ENCODE measurements around the gene MPND.

The MPND gene

GRCh38 chr19:4373601-4374497, 30.5 kb downstream of the MPND start:
- intact Hi-C loops (cut with DNase I): no loop called here
- DNase-seq: peak in 39 of 42 donors; percentile 38 to 82 (median 66)

DNA sequence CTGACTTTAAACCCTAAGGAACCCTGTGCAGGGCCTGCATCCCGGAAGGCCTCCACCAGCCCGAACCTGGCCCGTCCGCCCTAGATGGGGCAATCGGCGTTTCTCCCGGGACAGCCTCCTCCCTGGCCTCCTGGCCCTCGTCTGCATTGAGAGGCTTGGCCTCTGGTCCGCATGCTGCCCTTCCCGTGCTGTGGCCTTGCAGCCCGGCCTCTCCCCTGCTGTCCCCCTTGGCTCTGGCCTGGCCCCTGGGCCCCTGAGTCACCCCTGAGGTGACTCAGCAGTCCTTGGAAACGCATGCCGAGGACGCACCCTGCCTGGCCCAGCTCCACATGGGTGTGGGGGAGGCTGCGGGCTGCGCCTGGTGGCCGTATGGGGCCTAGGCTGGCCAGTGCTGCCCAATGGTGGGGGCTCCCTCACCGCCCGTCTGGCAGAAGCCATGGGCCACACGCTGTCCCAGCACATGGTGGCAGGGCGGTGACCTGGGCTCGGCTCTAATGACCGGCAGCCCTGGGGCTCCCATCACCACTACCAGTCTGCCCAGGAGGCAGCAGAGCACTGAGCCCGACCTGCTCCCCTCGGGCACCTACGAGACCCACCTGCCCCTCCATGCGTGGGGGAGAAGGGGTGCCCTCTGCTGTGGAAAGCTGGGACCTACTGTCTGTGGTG, 31.3 kb downstream of the MPND start:
- intact Hi-C loops (cut with DNase I): no loop called here
- DNase-seq: peak in 5 of 42 donors; percentile 39 to 70 (median 49)

DNA sequence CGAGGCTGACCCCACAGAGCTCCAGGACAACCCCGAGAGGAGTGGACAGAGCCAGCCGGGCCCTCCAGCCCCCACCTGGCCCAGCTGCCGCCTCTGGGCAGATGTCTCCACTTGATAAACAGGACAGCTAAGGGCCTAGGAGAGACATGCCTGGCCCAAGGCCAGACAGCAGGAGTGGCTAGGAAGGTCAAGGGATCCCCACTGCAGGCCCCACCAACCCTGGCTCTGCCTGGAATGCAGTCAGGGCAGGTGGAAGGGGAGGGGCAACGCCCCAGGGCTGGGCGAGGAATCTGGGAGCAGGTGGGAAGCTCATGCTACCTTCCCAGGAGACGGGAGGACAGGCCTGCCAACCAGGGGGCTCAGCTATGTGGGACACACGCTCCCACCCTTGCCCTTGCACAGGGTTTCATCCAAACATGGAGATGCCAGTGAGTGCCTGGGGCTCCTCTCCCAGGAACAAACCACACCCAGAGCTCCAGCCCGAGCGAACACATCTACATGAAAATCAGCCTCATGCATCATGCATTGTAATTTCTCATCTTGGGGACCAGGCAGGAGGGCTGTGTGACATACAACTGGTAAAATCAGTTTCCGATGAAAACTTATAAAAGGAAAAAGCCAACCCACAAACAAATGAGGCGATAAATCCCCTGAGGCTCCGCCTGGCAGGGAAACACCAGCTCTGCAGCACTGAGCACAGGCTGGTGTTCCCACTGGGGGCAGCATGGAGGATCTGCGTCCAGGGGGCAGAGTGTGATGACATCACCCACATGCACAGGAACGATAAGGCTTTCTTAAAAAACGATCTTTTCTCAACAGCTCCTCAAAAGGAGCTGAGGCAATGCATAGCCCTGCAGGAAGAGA, 32.0 kb downstream of the MPND start:
- intact Hi-C loops (cut with DNase I): no loop called here
- peak in 33 of 42 donors; percentile 40 to 80 (median 65) for DNase-seq

DNA sequence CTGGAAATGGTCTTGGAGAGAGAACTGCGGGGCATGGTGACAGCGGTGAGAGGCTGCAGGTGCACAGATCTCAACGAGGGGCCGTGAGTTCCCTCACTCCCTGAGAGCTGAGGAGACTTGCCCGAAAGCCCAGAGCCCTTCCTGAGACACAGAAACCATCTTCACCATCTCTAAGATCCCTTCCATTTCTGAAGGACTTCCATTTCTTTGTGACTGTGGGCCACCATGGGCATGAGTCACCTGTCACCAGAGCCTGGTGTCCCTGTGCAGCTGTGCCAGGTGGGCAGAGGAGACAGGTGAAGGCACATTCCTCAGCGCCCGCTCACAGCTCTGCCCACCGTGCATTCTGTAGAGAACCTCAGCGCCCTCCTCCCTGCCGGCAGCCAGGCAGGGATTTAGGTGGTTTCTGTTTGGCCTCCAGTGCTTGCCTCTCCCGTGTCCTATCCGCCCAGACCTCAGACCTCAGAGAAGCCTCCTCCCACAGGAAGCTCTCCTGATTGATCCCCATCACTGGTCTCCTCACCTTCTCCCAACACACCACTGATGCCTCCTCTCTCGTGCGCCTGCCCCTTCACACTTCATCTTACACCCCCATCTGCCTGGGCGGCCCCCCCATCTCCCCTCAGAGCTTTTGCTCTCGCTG, 32.8 kb downstream of the MPND start:
- peak in 1 of 42 donors; percentile 8 for DNase-seq
- intact Hi-C loops (cut with DNase I): no loop called here

DNA sequence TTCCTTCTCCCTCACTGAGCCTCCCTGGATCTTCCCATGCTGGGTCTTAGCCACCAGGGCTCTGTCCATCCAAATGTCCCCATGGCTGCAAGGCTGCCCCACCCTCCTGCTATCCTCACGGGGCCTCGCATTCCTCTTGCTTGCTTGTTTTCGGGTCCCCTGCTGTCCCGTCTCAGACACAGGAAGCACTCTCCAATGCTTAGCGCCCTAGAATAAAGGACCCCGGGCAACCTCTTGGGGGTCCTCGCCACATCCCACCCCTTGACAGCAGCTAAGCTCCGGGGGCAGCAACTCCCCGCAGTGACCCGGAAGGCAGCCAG, 33.3 kb downstream of the MPND start:
- no peak for DNase-seq
- intact Hi-C loops (cut with DNase I): no loop called here

- intact Hi-C loops (cut with DNase I): no loop called here
- DNase-seq: peak in 1 of 42 donors; percentile 7
These were observed 33.8 kb downstream of the MPND start for GRCh38 chr19:4376991-4377781.

DNA sequence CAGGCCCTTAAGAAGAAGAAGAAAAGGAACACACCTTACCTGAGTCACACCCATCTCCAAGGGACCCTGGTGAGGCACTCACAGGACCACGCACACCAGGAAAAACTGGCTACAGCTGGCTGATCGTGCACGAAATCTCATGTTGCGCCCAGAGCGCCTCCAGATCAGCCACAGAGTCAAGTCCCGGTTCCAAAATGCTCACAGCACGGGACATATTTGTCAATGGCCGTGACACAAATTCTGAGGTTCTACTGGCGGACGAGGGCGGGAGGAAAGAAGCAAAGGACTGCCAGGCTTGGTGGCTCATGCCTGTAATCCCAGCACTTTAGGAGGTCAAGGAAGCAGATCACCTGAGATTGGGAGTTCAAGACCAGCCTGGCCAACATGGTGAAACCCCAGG, 35.5 kb downstream of the MPND start:
- intact Hi-C loops (cut with DNase I): no loop called here
- DNase-seq: no peak

- DNase-seq: peak in 11 of 42 donors; percentile 18 to 68 (median 51)
- intact Hi-C loops (cut with DNase I): no loop called here
These were observed 36.3 kb downstream of the MPND start for GRCh38 chr19:4379383-4380253.

DNA sequence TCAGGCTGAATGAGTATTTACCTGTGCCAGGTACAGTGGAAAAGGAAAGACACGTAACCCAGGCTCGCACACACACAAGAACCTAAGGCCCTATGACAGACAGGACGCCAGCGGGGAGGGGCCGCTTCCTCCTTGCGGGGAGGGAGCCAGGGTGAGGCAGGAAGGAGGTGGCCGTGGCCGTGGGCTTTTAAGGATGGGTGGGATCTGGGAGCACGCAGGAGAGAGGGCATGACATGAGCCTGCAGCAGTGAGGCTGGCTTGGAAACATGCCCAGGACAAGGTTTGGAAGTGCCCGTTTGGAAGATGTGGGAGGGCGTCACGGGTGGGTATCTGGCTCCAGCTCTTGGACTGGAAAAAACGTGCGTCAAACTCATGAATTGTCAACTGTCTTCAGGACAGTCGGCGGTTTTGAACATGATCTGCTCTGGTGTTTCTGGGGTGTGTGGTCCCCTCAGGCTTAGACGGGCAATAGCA, 36.9 kb downstream of the MPND start:
- intact Hi-C loops (cut with DNase I): no loop called here
- peak in 1 of 42 donors; percentile 12 for DNase-seq

GRCh38 chr19:4385291-4386040, 42.1 kb downstream of the MPND start:
- intact Hi-C loops (cut with DNase I): no loop called here
- peak in 1 of 42 donors; percentile 10 for DNase-seq

DNA sequence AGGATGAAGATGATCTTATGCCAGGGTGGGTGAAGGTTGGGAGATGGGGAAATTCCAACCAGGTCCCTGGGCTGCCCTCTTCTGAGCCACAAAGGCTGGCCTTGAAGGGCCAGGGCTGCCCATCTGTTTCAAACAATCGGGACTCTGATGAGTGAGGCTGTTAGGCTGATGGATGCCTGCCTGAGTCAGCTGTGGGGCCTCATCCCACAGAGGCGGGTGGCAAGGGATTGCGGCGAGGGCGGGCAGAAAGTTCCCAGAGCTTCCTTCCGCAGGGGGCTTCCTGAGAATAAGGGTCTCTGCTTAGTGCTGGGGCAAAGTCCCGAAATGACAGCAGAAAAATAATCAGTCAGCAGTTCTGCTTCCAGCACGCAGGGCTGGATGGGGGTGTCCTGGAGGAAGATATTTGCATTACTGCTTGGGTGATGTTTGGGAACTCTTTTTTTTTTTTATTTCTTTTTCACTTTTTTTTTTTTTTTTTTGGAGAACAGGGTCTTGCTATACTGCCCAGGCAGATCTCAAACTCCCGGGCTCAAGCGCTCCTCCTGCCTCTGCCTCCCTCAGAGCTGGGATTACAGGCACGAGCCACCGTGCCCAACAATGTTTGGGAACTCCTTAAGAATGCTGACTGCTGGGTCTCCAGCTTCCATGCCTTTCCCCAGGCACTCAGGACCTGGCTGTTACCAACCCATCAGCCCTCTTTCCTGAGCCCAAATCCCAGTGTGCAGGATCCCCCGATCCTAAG, 42.9 kb downstream of the MPND start:
- intact Hi-C loops (cut with DNase I): no loop called here

DNA sequence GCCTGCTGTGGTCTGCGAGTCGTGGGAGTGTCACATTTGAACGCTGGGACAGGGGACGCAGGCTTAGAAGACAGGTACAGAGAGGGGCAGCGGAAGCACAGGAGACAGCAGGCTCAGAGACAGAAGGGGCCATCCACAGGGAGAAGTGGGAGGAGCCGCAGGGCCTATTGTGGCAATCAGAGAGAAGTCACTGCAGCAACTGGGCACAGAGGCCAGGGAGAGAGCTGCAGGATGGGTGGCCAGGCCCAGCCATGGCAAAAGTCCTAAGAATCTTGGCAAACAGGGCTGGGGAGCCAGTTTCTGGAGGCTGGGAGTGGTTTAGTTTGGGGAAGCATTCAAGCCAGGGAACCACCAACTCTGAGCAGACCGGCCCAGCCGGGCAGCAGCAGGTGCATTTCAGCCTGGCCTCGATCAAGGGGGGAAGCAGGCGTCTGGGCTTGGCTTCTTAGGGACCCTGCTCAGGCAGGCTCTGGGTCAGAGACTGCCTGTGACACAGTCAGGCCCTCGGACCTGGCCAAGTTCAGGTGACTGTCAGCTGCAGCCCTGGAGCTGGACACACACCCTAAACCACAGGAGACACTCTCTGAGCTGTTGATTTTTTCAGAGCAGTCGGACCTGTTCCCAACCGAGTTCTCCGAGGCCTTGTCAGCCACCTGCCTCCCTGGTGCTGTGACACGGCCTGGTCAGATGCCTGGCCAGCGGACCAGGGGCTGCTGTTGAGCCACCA, 45.1 kb downstream of the MPND start:
- intact Hi-C loops (cut with DNase I): no loop called here
- peak in 1 of 42 donors; percentile 35 for DNase-seq

More for the DNA sequence above, 42.9 kb downstream of the MPND start:
- DNase-seq: peak in 40 of 42 donors; percentile 41 to 85 (median 71)

- no peak for DNase-seq
- intact Hi-C loops (cut with DNase I): no loop called here
These were observed 45.7 kb downstream of the MPND start for GRCh38 chr19:4389064-4389375.

DNA sequence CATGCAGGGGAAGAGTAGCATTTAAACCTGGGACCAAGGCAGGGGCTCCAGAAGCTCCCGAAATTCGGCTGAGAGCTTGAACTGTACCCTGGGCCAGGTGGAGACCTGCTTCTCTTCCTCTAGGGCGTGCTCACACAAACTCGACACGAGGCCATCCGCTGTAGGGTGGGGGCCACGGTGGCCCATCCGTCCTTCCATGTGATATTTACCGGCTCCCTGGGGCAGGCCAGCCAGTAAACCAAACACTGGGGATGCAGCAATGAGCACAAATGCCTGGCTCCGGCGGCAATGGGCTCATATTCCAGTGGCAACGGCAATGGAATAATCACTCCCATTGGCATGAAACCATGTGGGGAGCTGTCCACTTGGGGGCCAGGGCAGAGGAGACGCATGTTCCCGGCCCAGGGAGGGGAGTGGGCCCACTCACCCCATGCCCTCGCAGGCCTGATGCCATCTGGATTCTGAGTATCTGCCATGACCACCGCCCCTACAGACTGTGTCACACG, 46.2 kb downstream of the MPND start:
- DNase-seq: no peak
- intact Hi-C loops (cut with DNase I): no loop called here

DNA sequence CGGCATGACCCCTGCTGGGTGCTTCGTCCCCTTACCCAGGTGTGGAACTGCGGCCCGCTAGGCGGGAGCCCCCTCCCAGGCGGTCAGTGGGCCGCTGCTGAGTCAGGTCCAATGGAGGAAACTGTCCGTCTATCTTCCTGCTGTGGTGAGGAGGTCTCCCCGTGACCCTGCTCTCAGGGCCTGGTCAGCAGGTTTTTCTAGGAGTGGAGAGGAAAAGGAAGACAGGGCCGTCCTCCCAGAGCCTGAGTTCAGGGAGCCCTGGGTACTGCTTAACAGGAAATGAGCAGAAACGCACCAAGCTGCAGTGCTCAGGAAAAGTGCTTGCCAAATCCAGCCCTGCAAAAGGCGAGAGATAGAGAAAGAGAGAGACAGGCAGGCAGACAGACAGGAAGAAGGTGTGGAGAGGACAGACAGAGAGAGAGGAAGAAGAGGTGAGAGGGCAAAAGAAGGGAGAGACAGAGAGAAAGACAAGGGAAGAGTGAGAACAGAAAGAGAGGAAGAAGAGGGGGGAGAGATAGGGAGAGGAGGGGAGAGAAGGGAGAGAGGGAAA, 46.7 kb downstream of the MPND start:
- intact Hi-C loops (cut with DNase I): no loop called here
- no peak for DNase-seq

Measured in head of caudate nucleus (tissue), 42 donors.